Activated CD4-positive, CD25-positive, alpha-beta regulatory T cell treated with anti-CD3 and anti-CD28 coated beads, Interleukin-2, amount 50 U/mL, for 72 hours (primary cell): ENCODE data around the gene NOS2.
A peak's percentile ranks its signal among the peaks of the same experiment; 100 is the strongest.
"Not testable (repeated sequence)": the region's sequence is repeated elsewhere in the genome, so short reads cannot be mapped to it uniquely, and the experiment has no call there.

Experiments
- DNase-seq: peaks from one replicate; pipeline ENCODE4 v3.0.0; 2021

The NOS2 gene

DNA sequence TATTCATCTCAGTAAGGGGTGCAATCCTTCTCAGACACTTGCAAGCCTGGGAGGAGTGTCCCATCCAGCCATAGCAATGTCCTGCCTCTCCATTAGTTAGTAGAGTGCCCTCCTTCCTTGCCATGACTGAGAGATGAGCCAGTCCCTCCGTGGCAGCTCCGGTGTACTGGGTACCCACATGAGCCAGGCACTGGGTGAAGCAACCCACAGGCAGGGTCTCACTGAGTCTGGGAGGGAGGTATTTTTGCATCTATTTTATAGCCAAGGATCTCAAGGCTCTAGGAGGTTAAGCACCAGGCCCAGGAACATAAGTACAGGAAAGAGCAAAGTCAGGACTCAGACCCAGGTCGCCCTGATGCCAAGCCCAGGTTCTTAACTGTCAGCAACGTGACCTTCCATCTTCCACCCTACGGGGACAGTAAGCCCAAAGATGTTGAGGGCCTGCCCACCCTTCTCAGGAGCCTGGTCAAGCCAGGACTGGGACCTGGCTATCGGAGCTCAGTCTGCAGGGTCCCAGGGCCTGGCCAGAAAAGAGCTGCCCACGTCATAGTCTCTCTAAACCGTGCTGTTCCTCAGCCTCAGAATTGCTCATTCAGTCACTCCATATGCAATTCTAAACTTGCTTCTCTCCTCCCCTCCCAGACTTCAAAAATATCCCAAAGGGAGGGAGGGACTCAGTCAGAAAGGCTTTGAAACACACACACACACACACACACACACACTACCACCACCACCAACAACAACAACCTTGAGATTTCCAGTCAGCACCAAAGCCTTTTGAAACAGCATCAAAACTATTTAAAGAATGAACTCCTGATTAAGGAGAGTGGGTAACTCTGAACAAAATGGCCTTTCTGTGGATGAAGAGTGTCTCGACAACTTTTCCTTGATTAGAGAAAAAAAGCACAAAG lies 16.6 kb downstream of the NOS2 start:
- no peak for DNase-seq

DNA sequence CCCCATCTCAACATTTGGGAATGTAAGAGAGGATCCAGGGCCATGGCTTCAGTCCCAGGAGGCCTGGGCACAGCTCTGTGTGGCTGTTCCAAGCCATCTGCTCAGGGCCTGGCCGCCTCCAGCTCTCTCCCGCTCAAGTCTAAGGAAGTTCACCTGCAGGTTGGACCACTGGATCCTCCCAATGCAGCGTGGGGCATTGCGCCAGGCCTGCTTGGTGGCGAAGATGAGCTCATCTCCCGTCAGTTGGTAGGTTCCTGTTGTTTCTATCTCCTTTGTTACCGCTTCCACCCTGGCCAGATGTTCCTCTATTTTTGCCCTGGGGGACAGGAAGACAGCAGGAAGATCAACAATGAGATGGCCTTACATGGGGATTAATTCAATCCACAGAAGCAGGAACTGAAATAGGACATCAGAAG lies 17.5 kb downstream of the NOS2 start:
- DNase-seq, result no peak

DNA sequence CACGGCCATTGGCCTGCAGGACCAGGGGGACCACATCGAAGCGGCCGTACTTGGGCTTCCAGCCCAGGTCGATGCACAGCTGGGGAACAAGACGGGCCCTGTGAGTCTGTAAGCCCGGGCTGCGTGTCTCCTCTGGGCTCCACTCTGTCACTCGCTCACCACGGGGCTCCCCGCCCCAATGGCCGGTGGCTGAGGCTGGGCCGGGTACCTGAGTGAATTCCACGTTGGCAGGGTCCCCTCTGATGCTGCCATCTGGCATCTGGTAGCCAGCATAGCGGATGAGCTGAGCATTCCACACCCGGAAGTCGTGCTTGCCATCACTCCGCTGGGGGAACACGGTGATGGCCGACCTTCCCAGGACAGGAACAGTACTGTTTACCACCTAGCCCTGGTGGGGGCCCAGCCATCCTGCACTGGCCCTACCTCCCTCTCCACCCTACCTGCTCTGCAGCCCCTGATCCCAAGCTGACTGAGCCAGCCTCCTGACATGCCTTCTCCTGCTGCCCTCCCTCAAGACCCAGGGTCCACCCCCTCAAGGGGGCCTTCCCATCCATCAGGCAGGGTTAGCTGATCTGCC lies 19.4 kb downstream of the NOS2 start:
- no peak for DNase-seq

DNA sequence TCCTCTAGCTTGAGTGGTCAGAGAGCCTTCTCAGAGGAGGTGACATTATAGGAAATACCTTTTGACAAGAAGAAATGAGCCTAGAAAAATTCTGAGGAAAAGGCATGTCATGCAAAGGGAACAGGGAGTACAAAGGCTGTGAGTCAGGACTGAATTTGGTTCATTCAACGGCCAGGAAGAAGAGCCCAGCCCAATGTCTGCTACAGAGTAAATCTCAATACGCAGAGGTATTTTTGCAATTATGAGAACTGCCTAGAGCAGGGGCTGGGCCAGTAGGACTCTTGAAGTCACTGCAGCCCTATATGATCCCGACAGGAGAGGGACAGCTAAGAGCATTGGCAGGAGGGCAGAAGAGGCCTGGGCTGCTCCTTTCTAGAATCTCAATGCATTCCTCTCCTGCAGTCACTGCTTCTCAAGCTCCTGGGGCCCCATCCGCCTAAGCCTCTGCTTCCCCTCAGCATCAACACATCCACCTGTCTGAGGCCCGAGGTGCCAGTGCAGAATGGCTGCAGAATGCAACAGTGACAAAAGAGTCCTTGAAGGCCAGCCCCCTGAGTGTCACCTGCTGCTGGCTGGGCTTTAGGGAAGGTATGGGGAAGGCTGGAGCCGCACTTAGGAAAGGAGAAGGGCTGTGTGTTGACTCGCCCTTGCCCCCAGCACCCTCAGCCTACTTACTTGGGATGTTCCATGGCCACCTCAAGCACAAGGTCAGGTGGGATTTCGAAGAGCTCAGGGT lies 20.1 kb downstream of the NOS2 start:
- DNase-seq, result no peak

DNA sequence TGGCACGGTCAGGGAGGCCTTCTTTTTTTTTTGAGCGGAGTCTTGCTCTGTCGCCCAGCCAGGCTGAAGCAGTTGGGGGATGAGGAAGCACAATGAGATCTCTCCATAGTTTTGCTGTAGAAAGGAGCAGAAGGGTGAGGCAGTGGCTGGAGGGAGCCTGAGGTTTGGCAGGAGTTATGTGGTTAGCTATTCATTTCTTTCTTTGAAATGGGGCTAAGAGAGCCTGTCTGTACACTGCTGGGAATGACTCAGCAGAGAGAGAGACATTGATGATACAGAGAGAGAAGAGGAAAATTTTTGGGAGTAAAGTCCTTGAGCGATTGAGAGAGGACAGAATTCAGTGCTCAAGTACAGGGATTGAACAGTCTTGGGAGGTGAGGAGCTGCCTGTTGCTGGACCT lies 22.1 kb downstream of the NOS2 start:
- DNase-seq, result no peak

DNA sequence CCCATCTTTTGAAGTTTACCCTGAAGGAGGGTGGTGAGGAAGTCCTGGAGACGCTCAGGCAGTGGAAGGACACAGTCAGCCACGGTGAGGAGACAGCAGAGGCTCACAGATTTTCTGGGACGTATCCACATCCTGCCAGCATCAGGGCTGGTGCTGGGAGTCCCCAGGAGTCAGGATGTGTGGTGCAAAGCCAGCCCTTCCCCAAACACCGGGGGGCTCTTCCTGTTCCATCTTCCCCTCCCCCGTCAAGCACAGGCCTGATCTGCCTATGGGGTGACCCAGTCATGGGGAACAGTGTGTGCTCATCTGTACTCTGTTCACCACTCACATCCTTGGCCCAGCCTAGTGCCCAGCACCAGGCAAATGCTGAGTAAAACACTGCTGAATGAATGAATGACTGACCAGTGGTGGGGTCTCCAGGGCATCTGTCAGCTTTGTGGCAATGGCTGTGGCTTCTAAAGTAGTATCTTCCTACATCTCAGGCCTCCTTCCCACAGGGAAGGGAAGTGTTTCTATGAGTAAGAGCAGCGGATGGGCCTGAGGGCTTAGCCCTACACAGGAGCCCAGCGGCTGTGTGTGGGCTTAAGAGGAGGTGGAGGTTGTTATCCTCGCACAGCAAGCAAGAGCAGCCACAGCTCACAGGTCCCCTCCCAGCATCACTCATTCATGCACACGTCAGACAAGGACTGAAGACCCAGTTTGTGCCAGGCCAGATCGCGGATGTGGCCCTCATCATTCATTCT lies 23.3 kb downstream of the NOS2 start:
- no peak for DNase-seq

DNA sequence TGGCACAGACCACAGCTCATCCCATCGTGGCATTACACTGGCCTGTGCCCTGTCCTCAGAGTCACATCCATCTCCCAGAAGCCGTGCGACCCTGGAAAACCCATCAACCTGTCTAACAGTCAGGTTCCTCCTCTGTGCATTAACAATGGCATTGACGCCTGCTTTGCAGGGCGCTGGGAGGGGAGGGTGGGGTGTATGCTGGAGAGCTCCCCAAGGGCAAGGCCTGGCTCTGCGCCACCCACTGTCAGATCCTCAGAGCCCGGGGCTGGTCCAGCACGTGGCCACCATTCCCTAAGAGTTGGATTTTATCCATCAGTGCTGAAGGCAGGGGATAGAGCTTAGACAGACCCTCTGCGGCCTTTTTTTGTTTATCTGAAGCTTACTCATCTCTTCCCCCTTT lies 28.7 kb downstream of the NOS2 start:
- DNase-seq, result no peak

DNA sequence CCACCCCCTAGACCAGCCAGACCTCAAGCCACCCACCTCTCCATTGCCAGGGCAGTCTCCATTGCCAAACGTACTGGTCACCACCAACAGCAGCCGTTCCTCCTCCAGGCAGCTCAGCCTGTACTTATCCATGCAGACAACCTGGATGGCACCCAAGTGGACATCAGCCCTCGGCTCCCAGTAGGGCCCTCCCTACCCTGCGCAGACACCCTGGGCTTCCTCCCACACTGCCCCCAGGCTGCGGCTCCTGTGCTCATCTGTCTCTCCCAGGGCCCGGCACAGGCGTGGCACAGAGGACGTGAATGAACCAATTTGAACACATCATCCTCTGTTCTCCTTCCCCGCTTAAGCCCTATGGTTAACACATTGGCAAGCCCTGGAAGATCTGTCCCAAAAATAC lies 29.5 kb downstream of the NOS2 start:
- DNase-seq, result no peak

DNA sequence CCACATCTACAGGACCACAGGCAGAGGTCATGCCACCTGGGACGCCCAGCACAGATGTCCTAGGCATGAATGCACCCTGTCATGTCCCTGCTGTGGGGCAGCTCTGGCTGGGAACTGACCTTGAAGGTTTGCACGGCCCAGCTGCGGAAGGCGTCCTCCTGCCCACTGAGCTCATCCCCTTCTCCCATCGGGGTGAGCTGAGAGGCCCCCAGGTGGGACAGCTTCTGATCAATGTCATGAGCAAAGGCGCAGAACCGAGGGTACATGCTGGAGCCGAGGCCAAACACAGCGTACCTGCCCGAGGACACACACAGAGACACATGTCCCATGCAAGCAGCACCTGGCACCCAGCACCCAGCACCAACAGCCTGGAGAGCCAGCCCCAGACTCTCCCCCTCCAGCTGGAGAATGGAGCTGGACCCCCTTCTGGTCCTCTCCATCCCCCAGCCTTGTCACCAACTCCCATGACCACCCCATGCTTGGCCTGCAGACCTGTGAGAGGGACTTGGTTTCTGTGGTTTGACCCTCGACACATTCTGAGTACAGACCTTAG lies 31.4 kb downstream of the NOS2 start:
- DNase-seq, result no peak

DNA sequence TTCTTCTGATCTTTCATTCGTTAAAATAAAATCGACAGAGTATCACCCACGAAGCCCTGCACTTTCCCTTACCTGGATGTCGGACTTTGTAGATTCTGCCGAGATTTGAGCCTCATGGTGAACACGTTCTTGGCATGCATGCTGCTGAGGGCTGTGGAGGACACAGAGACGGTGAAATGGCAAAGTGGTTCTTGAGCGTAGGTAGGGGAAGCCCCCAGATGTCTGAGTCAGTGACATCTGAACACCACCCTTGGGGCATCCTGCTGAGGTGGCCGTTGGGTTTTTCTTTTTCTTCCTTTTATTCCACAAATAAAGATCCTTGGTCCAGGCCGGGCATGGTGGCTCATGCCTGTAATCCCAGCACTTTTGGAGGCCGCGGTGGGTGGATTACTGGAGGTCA lies 33.9 kb downstream of the NOS2 start:
- no peak for DNase-seq

DNA sequence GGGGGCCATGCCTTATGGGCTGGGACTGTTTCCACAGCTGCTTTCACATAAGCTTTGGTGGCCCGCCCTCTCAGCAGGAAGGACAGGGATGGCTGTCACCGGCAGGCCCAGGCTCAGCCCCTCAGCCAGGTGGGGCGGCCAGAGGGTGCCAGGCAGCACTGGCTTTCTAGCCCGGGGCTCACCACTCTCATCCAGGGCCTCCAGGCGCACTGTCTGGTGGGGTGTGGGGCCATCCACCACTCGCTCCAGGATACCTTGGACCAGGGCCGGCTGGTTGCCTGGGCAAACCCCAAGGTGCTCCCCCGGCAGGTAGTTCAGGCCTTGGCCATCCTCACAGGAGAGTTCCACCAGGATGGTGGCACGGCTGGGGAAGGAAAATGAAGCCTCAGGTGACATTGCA lies 35.0 kb downstream of the NOS2 start:
- no peak for DNase-seq

DNA sequence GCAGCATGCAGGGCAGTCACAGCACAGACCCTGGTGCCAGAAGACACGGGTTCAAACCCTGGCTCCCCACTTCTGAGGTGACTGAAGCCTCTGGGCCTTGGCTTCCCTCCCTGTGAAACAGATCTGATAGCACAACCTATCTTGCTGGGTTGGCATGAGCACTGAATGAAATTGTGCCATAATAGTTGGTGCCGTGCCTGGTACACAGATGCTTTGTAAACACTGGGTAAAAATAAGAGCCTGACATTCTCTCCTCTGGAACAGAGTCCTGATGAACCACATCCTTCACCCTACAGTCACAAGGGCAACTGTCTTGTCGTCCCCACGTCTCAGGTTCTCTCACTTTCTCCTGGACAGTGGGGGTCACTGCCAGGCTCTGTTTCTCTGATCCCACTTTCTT lies 35.7 kb downstream of the NOS2 start:
- no peak for DNase-seq

DNA sequence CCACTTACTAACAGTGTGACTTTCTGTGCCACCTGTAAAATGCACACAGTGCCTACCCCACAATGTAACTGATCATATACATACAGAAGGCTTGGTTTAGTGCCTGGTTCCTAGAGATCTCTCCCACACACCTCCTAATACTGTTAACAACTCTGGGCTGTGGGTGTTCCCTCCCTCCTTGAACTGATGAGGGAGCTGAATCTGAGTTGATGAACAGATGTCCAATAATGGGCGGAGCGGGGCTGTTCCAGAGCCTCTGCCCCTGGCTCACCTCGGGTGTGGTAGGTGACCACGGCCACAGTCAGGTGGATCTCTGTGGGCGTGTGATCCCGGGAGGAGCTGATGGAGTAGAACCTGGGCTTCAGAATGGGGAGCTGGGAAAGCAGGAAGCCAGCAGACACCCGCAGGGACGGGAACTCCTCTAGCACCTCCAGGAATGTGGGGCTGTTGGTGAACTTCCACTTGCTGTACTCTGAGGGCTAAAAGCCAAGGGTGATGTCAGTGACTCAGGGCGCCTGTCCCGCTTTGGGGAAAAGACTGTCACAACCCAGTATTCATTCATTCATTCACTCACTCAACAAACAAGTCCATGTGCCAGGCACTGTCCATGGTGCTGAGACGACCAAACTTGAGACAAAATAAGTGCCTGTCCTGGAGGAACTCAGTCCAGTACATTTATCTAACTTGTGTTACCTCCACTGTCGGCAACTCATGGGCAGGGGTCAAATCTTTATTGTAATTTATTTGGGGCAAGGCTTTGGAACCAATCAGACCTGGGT lies 37.6 kb downstream of the NOS2 start:
- DNase-seq, result no peak

DNA sequence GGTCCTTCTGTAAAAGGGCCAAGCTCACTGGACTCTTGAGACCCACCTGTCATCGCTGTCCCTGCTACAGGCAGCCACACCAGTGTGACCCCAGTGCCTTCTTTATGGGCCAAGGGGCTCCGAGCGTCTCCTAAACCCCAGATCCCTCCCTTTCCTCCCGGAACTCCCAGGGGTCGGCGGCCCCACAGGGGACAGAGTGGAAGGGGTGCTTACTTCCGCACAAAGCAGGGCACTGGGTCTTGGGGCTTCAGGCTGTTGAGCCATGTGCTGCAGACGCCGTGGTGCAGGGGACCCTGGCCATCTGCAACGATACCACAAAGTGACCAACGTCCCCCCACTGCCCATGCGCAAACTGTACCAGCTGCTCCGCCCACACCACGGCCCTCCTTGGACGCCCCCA lies 39.4 kb downstream of the NOS2 start:
- not testable (repeated sequence) for DNase-seq

DNA sequence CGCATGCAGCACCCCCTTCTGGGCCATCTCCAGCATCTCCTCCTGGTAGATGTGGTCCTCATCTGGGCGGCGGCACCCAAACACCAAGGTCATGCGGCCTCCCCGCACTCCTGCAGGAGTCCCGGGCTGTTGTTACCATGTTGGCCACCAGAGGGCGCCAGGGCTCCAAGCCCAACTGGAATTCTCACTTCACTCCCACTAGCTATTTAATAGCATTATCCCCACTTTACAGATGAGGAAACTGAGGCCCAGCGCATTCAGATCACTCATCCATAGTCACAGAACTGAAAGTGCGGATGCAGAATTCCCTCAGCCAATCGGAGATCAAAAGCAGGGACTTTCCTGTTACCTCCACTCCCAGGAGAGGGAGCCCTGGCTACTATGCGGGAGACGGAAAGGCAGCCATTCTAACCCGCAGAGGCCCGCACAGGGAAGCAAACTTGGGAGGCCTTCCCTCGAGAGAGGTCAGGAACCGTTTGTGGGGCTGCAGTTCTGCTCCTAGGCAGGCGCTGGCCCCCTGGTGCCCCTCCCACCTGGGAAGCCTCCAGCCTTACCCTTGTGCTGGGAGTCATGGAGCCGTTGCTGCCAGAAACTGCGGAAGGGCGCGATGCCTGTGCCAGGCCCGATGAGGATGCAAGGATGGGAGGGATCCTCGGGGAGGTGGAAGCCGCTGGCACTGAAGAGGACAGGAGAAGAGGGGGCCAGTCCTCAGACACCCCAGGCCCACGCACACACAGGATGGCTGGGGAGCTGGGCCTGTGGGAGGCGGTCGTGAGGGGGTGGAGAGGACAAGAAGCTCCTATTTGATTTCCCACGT lies 40.1 kb downstream of the NOS2 start:
- peak; percentile 83 for DNase-seq

DNA sequence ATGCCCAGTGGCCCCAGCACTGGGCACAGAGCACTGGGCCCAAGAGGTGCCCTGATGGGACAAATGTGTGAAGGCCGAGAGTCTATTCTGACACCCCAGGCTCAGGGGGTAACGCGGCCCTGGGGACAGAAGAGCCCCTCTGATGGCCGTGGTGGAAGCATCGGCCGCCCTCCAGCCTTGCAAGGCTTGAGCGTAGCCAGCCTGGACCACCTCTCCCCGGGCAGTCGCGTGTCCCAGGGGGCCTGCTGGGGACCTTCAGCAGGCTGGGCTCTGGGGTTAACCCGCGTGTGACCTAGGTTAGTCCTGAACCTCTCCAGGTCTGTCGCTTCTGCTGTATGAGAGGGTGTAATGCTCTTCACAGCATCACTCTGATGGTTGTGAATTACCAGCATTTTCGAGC lies 40.8 kb downstream of the NOS2 start:
- DNase-seq, result no peak

DNA sequence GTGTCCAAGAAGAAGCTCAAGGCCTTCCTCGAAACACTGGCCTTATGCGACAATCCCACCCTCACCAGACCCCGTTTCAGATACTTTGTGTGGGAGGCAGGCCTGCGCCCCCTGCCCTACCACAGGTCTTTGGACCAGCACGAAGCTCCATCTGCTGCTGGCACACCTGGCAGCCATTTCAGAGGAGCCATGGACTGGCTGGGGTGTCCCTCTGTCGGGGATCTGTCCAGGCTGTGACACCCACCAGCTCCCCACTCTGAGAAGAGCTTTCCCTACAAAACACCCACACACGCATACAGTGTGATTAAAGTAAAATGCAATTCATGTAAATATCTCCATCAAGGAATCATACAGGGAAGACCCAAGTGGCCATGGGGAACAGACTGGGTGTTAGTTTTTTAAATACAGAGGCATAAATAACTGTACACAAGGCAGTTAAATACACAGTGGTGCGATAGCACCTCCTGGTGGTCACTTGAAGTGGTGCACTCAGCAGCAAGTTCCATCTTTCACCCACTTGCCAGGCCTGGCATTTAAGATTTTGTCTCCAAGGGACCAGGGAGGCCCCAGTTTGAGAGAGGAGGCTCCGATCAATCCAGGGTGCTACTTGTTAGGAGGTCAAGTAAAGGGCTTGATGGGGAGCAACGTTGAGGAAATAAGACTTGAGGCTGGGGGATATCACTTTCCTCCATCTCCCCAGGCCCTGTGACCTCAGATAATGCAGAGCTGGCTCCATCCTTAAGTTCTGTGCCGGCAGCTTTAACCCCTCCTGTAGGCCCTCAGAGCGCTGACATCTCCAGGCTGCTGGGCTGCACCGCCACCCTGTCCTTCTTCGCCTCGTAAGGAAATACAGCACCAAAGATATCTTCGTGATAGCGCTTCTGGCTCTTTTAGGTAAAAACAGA lies 43.6 kb downstream of the NOS2 start:
- DNase-seq, result peak; percentile 71

DNA sequence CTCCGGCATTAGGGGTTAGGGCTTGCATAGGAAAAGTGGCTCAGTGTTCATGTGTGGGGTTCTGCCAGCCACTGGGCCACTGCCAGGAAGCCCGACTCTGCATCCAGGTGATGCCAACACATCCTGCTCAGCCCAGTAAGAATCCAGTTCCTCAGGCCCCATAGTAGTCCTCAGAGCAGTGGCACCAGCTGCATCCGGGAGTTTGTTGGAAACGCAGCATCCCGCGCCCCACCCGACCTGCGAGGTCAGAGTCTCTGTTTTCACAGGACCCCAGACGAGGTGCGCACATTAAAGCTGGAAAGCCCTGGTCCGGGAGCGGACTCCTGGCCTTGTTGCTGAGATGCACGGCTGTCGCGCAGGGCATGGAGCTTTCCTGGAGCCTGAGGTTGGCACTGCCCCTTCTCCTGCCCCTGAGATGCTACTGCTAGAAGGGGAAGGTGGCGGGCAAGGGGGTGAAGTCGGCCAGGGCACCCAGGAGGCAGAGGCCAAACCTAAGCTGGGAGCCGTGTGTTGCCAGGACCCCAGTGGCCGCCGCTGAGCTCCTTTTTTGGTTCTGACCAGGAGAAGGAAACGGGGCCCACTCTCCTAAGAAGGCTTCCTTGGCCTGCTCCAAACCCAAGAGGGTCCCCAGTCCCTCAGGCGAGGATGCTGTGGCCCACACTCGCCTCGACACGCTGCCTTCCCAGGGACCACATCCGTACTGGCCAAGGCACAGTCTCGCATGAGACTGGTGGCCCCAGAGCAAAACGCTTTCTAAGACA lies 44.4 kb downstream of the NOS2 start:
- peak; percentile 27 for DNase-seq

DNA sequence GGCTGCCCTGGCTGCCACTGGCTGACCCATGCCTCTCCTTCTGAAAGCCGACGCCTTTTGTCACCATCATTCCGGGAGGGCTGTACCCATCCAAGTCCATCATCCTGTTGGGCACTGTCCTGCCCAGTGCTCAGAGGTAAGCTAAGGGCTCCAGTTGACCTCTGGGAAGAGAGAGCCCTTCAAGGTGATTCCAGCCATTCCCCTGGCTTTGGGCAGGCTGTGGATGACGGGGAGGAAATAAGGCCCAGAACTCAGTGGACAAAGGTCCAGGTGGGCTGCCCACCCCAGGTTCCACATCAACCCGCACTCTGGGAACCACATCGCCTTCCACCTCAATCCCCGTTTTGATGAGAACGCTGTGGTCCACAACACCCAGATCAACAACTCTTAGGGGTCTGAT lies 45.8 kb downstream of the NOS2 start:
- peak; percentile 15 for DNase-seq
